Ishikawa (cell line): ENCODE results near the gene CAMK1.

Experiments used
- CEBPB ChIP-seq: IDR thresholded peaks from 2 replicates; pipeline ENCODE4 v1.6.1; 2012
- CREB1 ChIP-seq: IDR thresholded peaks from 2 replicates; pipeline ENCODE4 v1.6.1; 2012; ENCODE audit warnings: low read depth
- EP300 ChIP-seq: IDR thresholded peaks from 2 replicates; pipeline ENCODE4 v1.6.1; 2012; ENCODE audit warnings: borderline replicate concordance
- FOXM1 ChIP-seq: IDR thresholded peaks from 2 replicates; pipeline ENCODE4 v1.6.1; 2012; ENCODE audit warnings: low read depth, borderline replicate concordance
- NFIC ChIP-seq: IDR thresholded peaks from 2 replicates; pipeline ENCODE4 v1.6.1; 2012
- RAD21 ChIP-seq: IDR thresholded peaks from 2 replicates; pipeline ENCODE4 v1.6.1; 2012; ENCODE audit warnings: low read depth
- TAF1 ChIP-seq: IDR thresholded peaks from 2 replicates; pipeline ENCODE4 v1.6.1; 2012; ENCODE audit warnings: low read depth, mild to moderate bottlenecking
- TCF12 ChIP-seq: IDR thresholded peaks from 2 replicates; pipeline ENCODE4 v1.6.1; 2012; ENCODE audit warnings: low read depth
- TEAD4 ChIP-seq: IDR thresholded peaks from 2 replicates; pipeline ENCODE4 v1.6.1; 2012
- YY1 ChIP-seq: IDR thresholded peaks from 2 replicates; pipeline ENCODE4 v1.6.1; 2012; ENCODE audit warnings: low read depth
- ZBTB7A ChIP-seq: IDR thresholded peaks from 2 replicates; pipeline ENCODE4 v1.6.1; 2012; ENCODE audit warnings: low read depth
- TF ChIP-seq, protein P1 (sequence below): IDR thresholded peaks from 2 replicates; pipeline ENCODE4 v1.6.1; 2012
- TF ChIP-seq, protein P2 (sequence below): IDR thresholded peaks from 2 replicates; pipeline ENCODE4 v1.6.1; 2012; ENCODE audit warnings: low read depth, mild to moderate bottlenecking
- TF ChIP-seq, protein P3 (sequence below): IDR thresholded peaks from 2 replicates; pipeline ENCODE4 v1.6.1; 2012

CAMK1 gene

DNA sequence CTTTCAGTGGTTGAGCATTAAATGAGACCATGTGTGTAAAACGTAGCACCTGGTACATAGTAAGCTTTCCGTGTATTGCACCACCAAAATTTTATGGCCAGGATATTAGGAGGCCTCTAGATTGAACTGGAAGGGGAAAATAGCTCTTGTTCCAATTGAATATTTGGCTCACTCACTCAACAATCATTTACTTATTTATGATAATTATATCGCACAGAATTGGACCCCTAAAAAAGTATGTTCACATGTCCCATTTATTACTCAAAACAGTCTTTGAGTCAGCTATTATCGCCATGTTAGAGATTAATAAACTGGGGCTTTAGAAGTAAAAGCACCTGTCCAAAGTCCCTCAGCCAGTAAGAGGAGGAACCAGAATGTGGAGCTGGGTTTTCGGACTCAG, 35.2 kb upstream of the CAMK1 start:
- TF ChIP-seq TEAD4, result no peak
- no peak for TF ChIP-seq RAD21
- TF ChIP-seq, protein P1, sequence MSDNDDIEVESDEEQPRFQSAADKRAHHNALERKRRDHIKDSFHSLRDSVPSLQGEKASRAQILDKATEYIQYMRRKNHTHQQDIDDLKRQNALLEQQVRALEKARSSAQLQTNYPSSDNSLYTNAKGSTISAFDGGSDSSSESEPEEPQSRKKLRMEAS, result no peak
- TF ChIP-seq NFIC, result no peak
- no peak for TF ChIP-seq TAF1
- no peak for TF ChIP-seq FOXM1
- TF ChIP-seq EP300, result no peak
- TF ChIP-seq, protein P2, sequence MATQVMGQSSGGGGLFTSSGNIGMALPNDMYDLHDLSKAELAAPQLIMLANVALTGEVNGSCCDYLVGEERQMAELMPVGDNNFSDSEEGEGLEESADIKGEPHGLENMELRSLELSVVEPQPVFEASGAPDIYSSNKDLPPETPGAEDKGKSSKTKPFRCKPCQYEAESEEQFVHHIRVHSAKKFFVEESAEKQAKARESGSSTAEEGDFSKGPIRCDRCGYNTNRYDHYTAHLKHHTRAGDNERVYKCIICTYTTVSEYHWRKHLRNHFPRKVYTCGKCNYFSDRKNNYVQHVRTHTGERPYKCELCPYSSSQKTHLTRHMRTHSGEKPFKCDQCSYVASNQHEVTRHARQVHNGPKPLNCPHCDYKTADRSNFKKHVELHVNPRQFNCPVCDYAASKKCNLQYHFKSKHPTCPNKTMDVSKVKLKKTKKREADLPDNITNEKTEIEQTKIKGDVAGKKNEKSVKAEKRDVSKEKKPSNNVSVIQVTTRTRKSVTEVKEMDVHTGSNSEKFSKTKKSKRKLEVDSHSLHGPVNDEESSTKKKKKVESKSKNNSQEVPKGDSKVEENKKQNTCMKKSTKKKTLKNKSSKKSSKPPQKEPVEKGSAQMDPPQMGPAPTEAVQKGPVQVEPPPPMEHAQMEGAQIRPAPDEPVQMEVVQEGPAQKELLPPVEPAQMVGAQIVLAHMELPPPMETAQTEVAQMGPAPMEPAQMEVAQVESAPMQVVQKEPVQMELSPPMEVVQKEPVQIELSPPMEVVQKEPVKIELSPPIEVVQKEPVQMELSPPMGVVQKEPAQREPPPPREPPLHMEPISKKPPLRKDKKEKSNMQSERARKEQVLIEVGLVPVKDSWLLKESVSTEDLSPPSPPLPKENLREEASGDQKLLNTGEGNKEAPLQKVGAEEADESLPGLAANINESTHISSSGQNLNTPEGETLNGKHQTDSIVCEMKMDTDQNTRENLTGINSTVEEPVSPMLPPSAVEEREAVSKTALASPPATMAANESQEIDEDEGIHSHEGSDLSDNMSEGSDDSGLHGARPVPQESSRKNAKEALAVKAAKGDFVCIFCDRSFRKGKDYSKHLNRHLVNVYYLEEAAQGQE, result no peak
- TF ChIP-seq, protein P3, sequence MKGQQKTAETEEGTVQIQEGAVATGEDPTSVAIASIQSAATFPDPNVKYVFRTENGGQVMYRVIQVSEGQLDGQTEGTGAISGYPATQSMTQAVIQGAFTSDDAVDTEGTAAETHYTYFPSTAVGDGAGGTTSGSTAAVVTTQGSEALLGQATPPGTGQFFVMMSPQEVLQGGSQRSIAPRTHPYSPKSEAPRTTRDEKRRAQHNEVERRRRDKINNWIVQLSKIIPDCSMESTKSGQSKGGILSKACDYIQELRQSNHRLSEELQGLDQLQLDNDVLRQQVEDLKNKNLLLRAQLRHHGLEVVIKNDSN, result no peak

DNA sequence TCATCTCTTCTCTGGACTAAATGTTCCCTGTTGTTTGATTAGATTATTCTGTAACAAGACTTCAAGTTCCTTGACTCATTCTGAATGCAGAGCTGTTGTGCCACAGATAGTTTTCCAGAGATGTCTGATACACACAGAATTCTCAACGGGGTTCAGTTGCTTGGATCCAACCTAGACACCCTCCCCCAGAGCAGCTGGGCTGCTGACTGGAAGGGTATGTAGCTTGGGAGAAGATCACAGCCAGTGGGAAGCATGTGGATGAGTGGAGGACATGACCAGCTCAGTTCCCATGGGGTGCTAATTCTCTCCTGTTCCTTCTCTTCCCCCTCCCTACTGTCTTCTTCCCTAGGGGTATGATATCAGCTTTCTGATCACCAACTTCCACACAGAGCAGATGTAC, 33.7 kb upstream of the CAMK1 start:
- TF ChIP-seq CREB1 (no peak), EP300 (no peak), TAF1 (no peak)

DNA sequence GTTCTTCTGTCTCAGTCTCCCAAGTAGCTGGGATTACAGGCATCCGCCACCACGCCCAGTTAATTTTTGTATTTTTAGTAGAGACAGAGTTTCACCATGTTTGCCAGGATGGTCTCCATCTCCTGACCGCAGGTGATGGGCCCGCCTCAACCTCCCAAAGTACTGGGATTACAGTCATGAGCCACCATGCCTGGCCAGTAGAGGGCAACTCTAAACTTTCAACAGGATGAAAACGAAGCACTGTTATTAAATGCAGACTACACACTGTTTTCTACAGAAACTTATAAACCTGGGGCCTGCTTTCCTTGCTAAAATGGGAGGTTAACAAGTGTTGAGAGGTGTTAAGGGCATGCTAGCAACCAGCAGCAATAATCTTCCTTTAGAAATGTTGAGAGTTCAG, 30.8 kb upstream of the CAMK1 start:
- no peak for TF ChIP-seq CEBPB
- TF ChIP-seq, protein P1, result no peak
- no peak for TF ChIP-seq RAD21
- no peak for TF ChIP-seq NFIC
- TF ChIP-seq YY1, result no peak
- TF ChIP-seq, protein P2, result no peak
- no peak for TF ChIP-seq TAF1

DNA sequence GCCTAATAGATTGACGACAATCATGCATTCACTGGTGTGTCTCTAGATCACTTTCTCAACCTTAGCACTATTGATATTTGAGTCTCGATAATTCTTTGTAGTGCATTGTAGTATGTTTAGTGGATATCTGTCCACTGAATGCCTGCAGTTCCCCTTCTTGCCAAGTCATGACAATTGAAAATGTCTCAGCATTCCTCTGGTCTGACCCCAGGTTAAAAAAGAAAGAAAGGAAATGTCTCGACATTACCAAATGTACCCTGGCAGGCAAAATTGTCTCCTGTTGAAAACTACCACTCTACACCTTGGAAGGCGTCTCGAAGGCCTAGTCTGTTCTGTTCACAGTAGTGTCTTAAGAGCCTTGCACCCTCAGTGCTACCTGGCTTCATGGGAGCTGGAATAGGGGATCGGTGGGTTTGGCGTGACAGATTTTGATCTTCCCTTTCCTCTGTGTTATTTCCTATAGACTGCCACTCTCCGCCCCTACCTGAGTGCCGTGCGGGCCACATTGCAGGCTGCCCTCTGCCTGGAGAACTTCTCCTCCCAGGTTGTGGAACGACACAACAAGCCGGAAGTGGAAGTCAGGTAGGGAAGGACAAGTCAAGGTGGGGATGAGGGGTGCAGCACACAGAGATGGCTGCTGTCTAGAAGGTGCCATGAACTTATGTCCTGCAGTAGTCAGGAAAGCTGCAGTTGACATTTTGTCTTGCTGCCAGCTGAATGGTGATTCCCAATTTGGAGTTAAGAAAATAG, 27.6 kb upstream of the CAMK1 start:
- no peak for TF ChIP-seq FOXM1

DNA sequence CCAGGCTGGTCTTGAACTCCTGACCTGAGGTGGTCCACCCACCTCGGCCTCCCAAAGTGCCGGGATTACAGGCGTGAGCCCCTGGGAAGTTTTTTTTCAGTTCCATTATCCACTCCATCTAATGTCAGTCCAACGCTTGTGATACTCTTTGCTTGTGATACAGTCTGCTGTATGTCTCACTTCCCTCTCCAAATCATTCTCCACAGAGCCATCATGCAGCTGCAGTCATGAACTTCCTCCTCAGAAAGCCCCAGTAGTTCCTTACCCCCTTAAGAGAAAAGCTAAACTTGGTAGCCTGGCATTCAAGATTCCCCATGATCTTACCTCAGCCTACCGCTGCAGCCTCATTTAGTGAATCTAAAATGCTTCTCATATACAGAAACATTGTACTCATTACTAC, 25.5 kb upstream of the CAMK1 start:
- TF ChIP-seq TEAD4 (no peak), YY1 (no peak), FOXM1 (no peak), ZBTB7A (no peak), EP300 (no peak), TAF1 (no peak), TCF12 (no peak)
- TF ChIP-seq, protein P3, result no peak
- TF ChIP-seq, protein P2, result no peak
